Astrocyte (in vitro differentiated cells and primary cell): ENCODE measurements around the gene MYO7B. TPM values are rescaled to one million over a fixed set of nuclear protein-coding genes. Genes with fewer than 3 reads are reported as not detected.

Experiments
- DNase-seq: peaks from one replicate; pipeline ENCODE4 v3.0.0-alpha.2; 2010; ENCODE audit warnings: low read depth
- FAIRE-seq: peaks from 2 replicates; lab custom pipeline; 2011; peaks lifted over from hg19 to GRCh38; lab: Jason Lieb, UNC
- H2AFZ ChIP-seq: 2 replicates; pipeline ENCODE4 v1.6.0; 2012; ENCODE audit warnings: low read depth, low read length, inconsistent platforms
- H3K27ac ChIP-seq: 2 replicates; pipeline ENCODE4 v1.5.1; 2011; ENCODE audit warnings: low read depth, low read length, inconsistent platforms
- H3K27me3 ChIP-seq: 2 replicates; pipeline ENCODE4 v1.6.0; 2011; ENCODE audit warnings: low read length, inconsistent platforms; ENCODE audit not compliant: insufficient read depth
- H3K36me3 ChIP-seq: 2 replicates; pipeline ENCODE4 v1.5.1; 2011; ENCODE audit warnings: low read length, inconsistent platforms; ENCODE audit not compliant: insufficient read depth
- H3K4me1 ChIP-seq: 2 replicates; pipeline ENCODE4 v1.5.1; 2011; ENCODE audit warnings: low read length, inconsistent platforms; ENCODE audit not compliant: insufficient read depth
- H3K4me2 ChIP-seq: 2 replicates; pipeline ENCODE4 v1.6.0; 2012; ENCODE audit warnings: low read length, inconsistent platforms
- H3K4me3 ChIP-seq: 2 replicates; pipeline ENCODE4 v1.5.1; 2011; ENCODE audit warnings: low read depth, mild to moderate bottlenecking, low read length, inconsistent platforms; ENCODE audit not compliant: insufficient read depth
- H3K79me2 ChIP-seq: 2 replicates; pipeline ENCODE4 v1.6.0; 2012; ENCODE audit warnings: mild to moderate bottlenecking, low read length, inconsistent platforms; ENCODE audit not compliant: insufficient read depth
- H3K9ac ChIP-seq: 2 replicates; pipeline ENCODE4 v1.6.0; 2012; ENCODE audit warnings: mild to moderate bottlenecking, low read length, inconsistent platforms
- H3K9me3 ChIP-seq: 2 replicates; pipeline ENCODE4 v1.5.1; 2012; ENCODE audit warnings: low read depth, mild to moderate bottlenecking, low read length, inconsistent platforms; ENCODE audit not compliant: insufficient read depth
- H4K20me1 ChIP-seq: 2 replicates; pipeline ENCODE4 v1.6.0; 2012; ENCODE audit warnings: low read length, inconsistent platforms; ENCODE audit not compliant: insufficient read depth
- H3K27ac Mint-ChIP-seq: one replicate; pipeline ENCODE4 v1.8.0; 2021; ENCODE audit warnings: mild to moderate bottlenecking, mixed read lengths; ENCODE audit not compliant: unreplicated experiment
- H3K27me3 Mint-ChIP-seq: one replicate; pipeline ENCODE4 v1.8.0; 2021; ENCODE audit warnings: low read depth, mixed read lengths; ENCODE audit not compliant: unreplicated experiment
- H3K36me3 Mint-ChIP-seq: one replicate; pipeline ENCODE4 v1.8.0; 2021; ENCODE audit warnings: low read depth, mixed read lengths; ENCODE audit not compliant: unreplicated experiment
- H3K4me1 Mint-ChIP-seq: one replicate; pipeline ENCODE4 v1.8.0; 2021; ENCODE audit warnings: low read depth, mixed read lengths; ENCODE audit not compliant: unreplicated experiment
- H3K4me3 Mint-ChIP-seq: one replicate; pipeline ENCODE4 v1.8.0; 2021; ENCODE audit warnings: mild to moderate bottlenecking, moderate library complexity, mixed read lengths; ENCODE audit not compliant: unreplicated experiment
- H3K9me3 Mint-ChIP-seq: one replicate; pipeline ENCODE4 v1.8.0; 2021; ENCODE audit warnings: mild to moderate bottlenecking, mixed read lengths; ENCODE audit not compliant: unreplicated experiment
- CTCF ChIP-seq: IDR thresholded peaks from 2 replicates; pipeline ENCODE4 v1.5.1; 2011; ENCODE audit warnings: low read depth, mild to moderate bottlenecking, inconsistent platforms, low read length, moderate library complexity; ENCODE audit not compliant: insufficient read depth
- EZH2 ChIP-seq: IDR thresholded peaks from 2 replicates; pipeline ENCODE4 v1.6.1; 2012; ENCODE audit warnings: mild to moderate bottlenecking, low read length, inconsistent platforms; ENCODE audit not compliant: insufficient read depth
- total RNA-seq: library from RNA; stranded (reverse); gene quantifications from 2 replicates; pipeline ENCODE4 v1.2.1, GENCODE V29; 2021

MYO7B gene
- total RNA-seq, 1 donor from 2014 or later, result 0.77 TPM

GRCh38 chr2:127565261-127566138 is 30.0 kb downstream of the MYO7B start:
- H3K27ac ChIP-seq, result no peak overlapping the region
- H3K27me3 ChIP-seq, result no peaks in the 10 kb centered on the region
- H3K4me1 Mint-ChIP-seq, result peaks cover 14% of the 10 kb centered on the region
- H3K9me3 ChIP-seq, result no peaks in the 10 kb centered on the region
- no peak overlapping the region for H3K4me2 ChIP-seq
- no peak for FAIRE-seq
- no peaks in the 10 kb centered on the region for H4K20me1 ChIP-seq
- H3K36me3 ChIP-seq, result no peaks in the 10 kb centered on the region
- H3K4me3 ChIP-seq, result no peak overlapping the region
- TF ChIP-seq CTCF, result no peak
- no peak overlapping the region for H3K4me3 Mint-ChIP-seq
- peaks cover 2% of the 10 kb centered on the region for H3K36me3 Mint-ChIP-seq
- no peaks in the 10 kb centered on the region for H3K79me2 ChIP-seq
- H3K4me1 ChIP-seq, result peaks cover 15% of the 10 kb centered on the region
- H2AFZ ChIP-seq, result no peak overlapping the region
- H3K27me3 Mint-ChIP-seq, result peaks cover 32% of the 10 kb centered on the region
- H3K9me3 Mint-ChIP-seq, result no peaks in the 10 kb centered on the region
- no peak overlapping the region for H3K9ac ChIP-seq
- DNase-seq, result no peak
- H3K27ac Mint-ChIP-seq, result no peak overlapping the region

- DNase-seq, result no peak
- TF ChIP-seq EZH2, result no peak
- no peak for TF ChIP-seq CTCF
Measured at GRCh38 chr2:127566139-127566417, 30.6 kb downstream of the MYO7B start.

GRCh38 chr2:127566576-127566975 is 31.1 kb downstream of the MYO7B start:
- TF ChIP-seq EZH2 (no peak), CTCF (no peak)
- Mint-ChIP-seq H3K36me3 (no peaks in the 10 kb centered on the region), H3K4me1 (peaks cover 14% of the 10 kb centered on the region), H3K27me3 (peaks cover 30% of the 10 kb centered on the region), H3K9me3 (no peaks in the 10 kb centered on the region), H3K4me3 (no peak overlapping the region), H3K27ac (no peak overlapping the region)
- peaks cover 17% of the 10 kb centered on the region for H3K4me1 ChIP-seq
- no peak overlapping the region for H3K4me3 ChIP-seq
- FAIRE-seq (no peak), DNase-seq (no peak)
- H3K79me2 ChIP-seq, result no peaks in the 10 kb centered on the region
- no peak overlapping the region for H3K9ac ChIP-seq
- no peaks in the 10 kb centered on the region for H3K36me3 ChIP-seq
- no peak overlapping the region for H2AFZ ChIP-seq
- no peak overlapping the region for H3K27ac ChIP-seq
- no peaks in the 10 kb centered on the region for H3K9me3 ChIP-seq
- no peaks in the 10 kb centered on the region for H3K27me3 ChIP-seq
- no peak overlapping the region for H3K4me2 ChIP-seq
- H4K20me1 ChIP-seq, result no peaks in the 10 kb centered on the region

More at GRCh38 chr2:127566139-127566417, 30.6 kb downstream of the MYO7B start:
- no peak overlapping the region for H3K4me3 Mint-ChIP-seq
- H3K27ac ChIP-seq, result no peak overlapping the region
- H3K4me3 ChIP-seq, result no peak overlapping the region
- H2AFZ ChIP-seq, result no peak overlapping the region
- H3K9me3 ChIP-seq, result no peaks in the 10 kb centered on the region
- H3K79me2 ChIP-seq, result no peaks in the 10 kb centered on the region
- H3K4me1 Mint-ChIP-seq, result peaks cover 16% of the 10 kb centered on the region
- no peak for FAIRE-seq
- peaks cover 30% of the 10 kb centered on the region for H3K27me3 Mint-ChIP-seq
- peaks cover 17% of the 10 kb centered on the region for H3K4me1 ChIP-seq
- H3K9ac ChIP-seq, result no peak overlapping the region
- H3K36me3 Mint-ChIP-seq, result no peaks in the 10 kb centered on the region
- no peaks in the 10 kb centered on the region for H4K20me1 ChIP-seq
- no peaks in the 10 kb centered on the region for H3K36me3 ChIP-seq
- no peaks in the 10 kb centered on the region for H3K27me3 ChIP-seq
- no peaks in the 10 kb centered on the region for H3K9me3 Mint-ChIP-seq
- H3K4me2 ChIP-seq, result no peak overlapping the region
- no peak overlapping the region for H3K27ac Mint-ChIP-seq
